Prostate gland (tissue), 2 donors: ENCODE data around the gene TAF10. TPM values are rescaled to one million over a fixed set of nuclear protein-coding genes. Genes with fewer than 3 reads are reported as not detected.

Source experiments
- DNase-seq: peaks from one replicate; pipeline ENCODE4 v3.0.0-alpha.2; 2019; ENCODE audit warnings: low spot score
- H3K27ac ChIP-seq, 2 donors: fragments of 200-600 bp; sonication (generic); 2 replicates each; pipeline ENCODE4 v1.5.1; 2017 to 2019
- H3K27me3 ChIP-seq: fragments of 200-600 bp; sonication (generic); replicated peaks from 2 replicates; pipeline ENCODE4 v1.5.1; 2019; ENCODE audit not compliant: insufficient read depth
- H3K36me3 ChIP-seq, 2 donors: fragments of 200-600 bp; sonication (generic); 1 replicate in 1 of 2; 2 replicates in 1 of 2; pipeline versions ENCODE4 v1.5.1 to v1.8.1; 2017 to 2019
- H3K4me1 ChIP-seq: fragments of 200-600 bp; sonication (generic); replicated peaks from 2 replicates; pipeline ENCODE4 v1.5.1; 2019
- H3K4me3 ChIP-seq, 2 donors: fragments of 200-600 bp; sonication (generic); 2 replicates each; pipeline ENCODE4 v1.5.1; 2017 to 2019
- H3K9me3 ChIP-seq: fragments of 200-600 bp; sonication (generic); 2 replicates; pipeline ENCODE4 v1.5.1; 2017
- CTCF ChIP-seq, 4 experiments: fragments of 200-600 bp in 2 of 4; fragments of 450-650 bp in 2 of 4; sonication (generic) in 2 of 4; IDR thresholded peaks; 1 replicate in 3 of 4; 2 replicates in 1 of 4; pipeline ENCODE4 v1.5.1; 2016 to 2019; ENCODE audit warnings: antibody characterized with exemption in 4 of 4, mild to moderate bottlenecking in 2 of 4, moderate library complexity in 2 of 4
- POLR2A ChIP-seq: fragments of 450-650 bp; IDR thresholded peaks from one replicate; pipeline ENCODE4 v1.6.1; 2016; ENCODE audit warnings: antibody characterized with exemption, mild to moderate bottlenecking
- POLR2AphosphoS5 ChIP-seq: sonication (generic); formaldehyde crosslinking; IDR thresholded peaks from one replicate; pipeline ENCODE4 v1.6.1; 2017; ENCODE audit warnings: antibody characterized with exemption
- WGBS: methylation state at CpG from one replicate; pipeline ENCODE4 v1.1.5; 2018; 5-methylcytosine and 5-hydroxymethylcytosine counted together
- intact Hi-C: fragments of 100-400 bp; cut with DNase I; formaldehyde crosslinking; loops from one replicate; pipeline ENCODE4 v1.14.2; 2022
- total RNA-seq, 2 donors: library from RNA; depleted of rRNA; stranded (reverse); fragments of >200 nt; gene quantifications; one replicate each; pipeline ENCODE4 v1.1.0, GENCODE V29; 2016

TAF10 gene
- total RNA-seq, 2 donors from 2014 or later: 130 to 193 TPM

GRCh38 chr11:6633422-6634408 lies 21.7 kb upstream of the TAF10 start:
- no peaks in the 10 kb centered on the region for H3K9me3 ChIP-seq
- DNase-seq: no peak
- intact Hi-C loops: no loop called here
- no peak overlapping the region for H3K4me3 ChIP-seq
- H3K27me3 ChIP-seq: no peaks in the 10 kb centered on the region
- H3K27ac ChIP-seq: no peak overlapping the region
- WGBS: 86% methylated on average over 14 of the region's 16 CpGs
- H3K36me3 ChIP-seq: no peaks in the 10 kb centered on the region
- H3K4me1 ChIP-seq: no peaks in the 10 kb centered on the region
- TF ChIP-seq POLR2AphosphoS5: no peak
- no peak for TF ChIP-seq POLR2A
- no peak for TF ChIP-seq CTCF (IDR thresholded peaks at IDR 0.05)

GRCh38 chr11:6632116-6633073 lies 20.4 kb upstream of the TAF10 start:
- WGBS: 90% methylated on average over 27 of the region's 29 CpGs

GRCh38 chr11:6631361-6631890 lies 19.4 kb upstream of the TAF10 start:
- Histone ChIP-seq H3K36me3 (no peaks in the 10 kb centered on the region), H3K9me3 (no peaks in the 10 kb centered on the region), H3K27ac (no peak overlapping the region), H3K4me3 (no peak overlapping the region), H3K27me3 (no peaks in the 10 kb centered on the region), H3K4me1 (no peaks in the 10 kb centered on the region)
- TF ChIP-seq POLR2AphosphoS5: no peak
- TF ChIP-seq POLR2A: no peak
- TF ChIP-seq CTCF (IDR thresholded peaks at IDR 0.05): no peak
- WGBS: 94% methylated on average over 11 of the region's 11 CpGs
- intact Hi-C loops: no loop called here
- DNase-seq: no peak

More at GRCh38 chr11:6632116-6633073, 20.4 kb upstream of the TAF10 start:
- H3K27ac ChIP-seq: no peak overlapping the region
- H3K27me3 ChIP-seq: no peaks in the 10 kb centered on the region
- H3K4me1 ChIP-seq: no peaks in the 10 kb centered on the region
- DNase-seq: no peak
- H3K4me3 ChIP-seq: no peak overlapping the region
- TF ChIP-seq CTCF (IDR thresholded peaks at IDR 0.05) (no peak), POLR2A (no peak), POLR2AphosphoS5 (no peak)
- no peaks in the 10 kb centered on the region for H3K36me3 ChIP-seq
- intact Hi-C loops: no loop called here
- no peaks in the 10 kb centered on the region for H3K9me3 ChIP-seq

GRCh38 chr11:6630632-6631291 lies 18.7 kb upstream of the TAF10 start:
- Histone ChIP-seq H3K36me3 (no peaks in the 10 kb centered on the region), H3K27me3 (no peaks in the 10 kb centered on the region), H3K9me3 (no peaks in the 10 kb centered on the region), H3K4me1 (no peaks in the 10 kb centered on the region), H3K27ac (no peak overlapping the region), H3K4me3 (peak overlapping the region; percentile 5 to 16)
- intact Hi-C loops: no loop called here
- 78% methylated on average over 7 of the region's 28 CpGs for WGBS
- DNase-seq: no peak
- TF ChIP-seq CTCF (IDR thresholded peaks at IDR 0.05) (no peak), POLR2A (no peak), POLR2AphosphoS5 (no peak)
